ENCODE measurements around the gene CTNNA3. TPM values are rescaled to one million over a fixed set of nuclear protein-coding genes. Genes with fewer than 3 reads are reported as not detected.

Gene CTNNA3
- total RNA-seq, 2 donors from 2014 or later = 20.3 to 23.8 TPM

DNA sequence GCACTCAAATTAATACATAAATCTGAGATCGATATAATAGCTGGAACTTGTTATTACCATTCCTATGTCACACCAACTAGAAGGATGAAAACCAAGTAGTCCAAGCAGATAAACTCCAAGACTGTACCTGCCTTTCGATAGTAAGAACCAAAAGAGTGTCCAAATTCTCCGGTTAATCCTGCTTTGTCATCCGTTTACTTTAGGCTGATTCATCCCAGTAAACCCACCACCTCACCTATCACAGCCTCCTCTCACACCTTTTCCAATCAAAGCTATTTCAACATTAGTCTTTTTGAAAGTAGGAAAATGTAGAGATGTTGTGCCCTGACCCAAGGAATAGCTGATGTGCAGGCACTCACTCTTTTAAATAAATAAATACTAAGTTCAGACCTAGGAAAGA is 177.2 kb downstream of the CTNNA3 start:
- DNase-seq (ENCODE audit: low spot score) = no peak
- Histone ChIP-seq H3K36me3 (no peaks in the 10 kb centered on the region), H3K9me3 (no peaks in the 10 kb centered on the region), H3K4me1 (no peaks in the 10 kb centered on the region), H3K27me3 (no peaks in the 10 kb centered on the region), H3K4me3 (no peak overlapping the region), H3K27ac (no peak overlapping the region)
- TF ChIP-seq, protein P1, sequence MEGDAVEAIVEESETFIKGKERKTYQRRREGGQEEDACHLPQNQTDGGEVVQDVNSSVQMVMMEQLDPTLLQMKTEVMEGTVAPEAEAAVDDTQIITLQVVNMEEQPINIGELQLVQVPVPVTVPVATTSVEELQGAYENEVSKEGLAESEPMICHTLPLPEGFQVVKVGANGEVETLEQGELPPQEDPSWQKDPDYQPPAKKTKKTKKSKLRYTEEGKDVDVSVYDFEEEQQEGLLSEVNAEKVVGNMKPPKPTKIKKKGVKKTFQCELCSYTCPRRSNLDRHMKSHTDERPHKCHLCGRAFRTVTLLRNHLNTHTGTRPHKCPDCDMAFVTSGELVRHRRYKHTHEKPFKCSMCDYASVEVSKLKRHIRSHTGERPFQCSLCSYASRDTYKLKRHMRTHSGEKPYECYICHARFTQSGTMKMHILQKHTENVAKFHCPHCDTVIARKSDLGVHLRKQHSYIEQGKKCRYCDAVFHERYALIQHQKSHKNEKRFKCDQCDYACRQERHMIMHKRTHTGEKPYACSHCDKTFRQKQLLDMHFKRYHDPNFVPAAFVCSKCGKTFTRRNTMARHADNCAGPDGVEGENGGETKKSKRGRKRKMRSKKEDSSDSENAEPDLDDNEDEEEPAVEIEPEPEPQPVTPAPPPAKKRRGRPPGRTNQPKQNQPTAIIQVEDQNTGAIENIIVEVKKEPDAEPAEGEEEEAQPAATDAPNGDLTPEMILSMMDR (IDR thresholded peaks at IDR 0.05) = no peak

DNA sequence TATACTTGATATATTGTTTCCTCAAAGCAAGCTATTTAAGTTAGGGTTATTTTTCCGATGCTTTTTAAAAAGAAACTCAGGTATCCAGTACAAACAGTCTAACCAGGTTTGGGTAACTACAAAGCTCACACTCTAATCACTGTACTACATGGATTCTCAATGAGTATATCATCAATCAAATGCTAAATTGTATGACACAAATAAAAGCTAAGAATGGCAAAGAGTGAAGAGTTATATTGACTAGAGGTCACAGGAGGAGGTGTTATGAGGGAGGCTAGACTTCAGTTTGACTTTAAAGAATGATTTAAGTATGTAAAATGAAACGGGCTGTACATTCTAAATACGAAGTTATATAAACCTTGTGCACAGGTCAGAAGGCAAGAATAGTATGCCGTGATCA is 178.0 kb downstream of the CTNNA3 start:
- DNase-seq (ENCODE audit: low spot score) = no peak
- H3K4me3 ChIP-seq = no peak overlapping the region
- TF ChIP-seq, protein P1 (IDR thresholded peaks at IDR 0.05) = no peak

DNA sequence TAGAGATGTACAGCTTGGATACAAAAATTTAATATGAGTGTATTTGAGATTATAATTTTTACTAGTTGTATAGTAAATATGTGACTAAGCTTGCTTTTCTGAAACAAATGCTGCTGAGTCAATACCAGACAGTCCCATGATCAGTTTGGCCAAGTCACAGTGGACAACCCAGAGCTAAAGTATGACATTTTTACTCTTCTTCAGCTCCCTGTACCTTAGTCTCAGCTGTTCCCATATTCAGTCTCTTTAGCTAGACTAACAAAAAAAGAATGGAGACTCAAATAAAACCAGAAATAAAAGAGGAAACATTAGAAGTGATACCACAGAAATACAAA is 189.3 kb downstream of the CTNNA3 start:
- Histone ChIP-seq H3K36me3 (no peaks in the 10 kb centered on the region), H3K27me3 (no peaks in the 10 kb centered on the region), H3K27ac (no peak overlapping the region), H3K4me1 (peaks cover 0 to 6% of the 10 kb centered on the region in 2 donors), H3K4me3 (no peak overlapping the region), H3K9me3 (no peaks in the 10 kb centered on the region)
- TF ChIP-seq, protein P1 (IDR thresholded peaks at IDR 0.05) = no peak
- no peak for DNase-seq (ENCODE audit: low spot score)

More for the DNA sequence above, 178.0 kb downstream of the CTNNA3 start:
- no peaks in the 10 kb centered on the region for H3K4me1 ChIP-seq
- H3K27ac ChIP-seq = no peak overlapping the region
- H3K27me3 ChIP-seq = no peaks in the 10 kb centered on the region
- no peaks in the 10 kb centered on the region for H3K9me3 ChIP-seq
- no peaks in the 10 kb centered on the region for H3K36me3 ChIP-seq

DNA sequence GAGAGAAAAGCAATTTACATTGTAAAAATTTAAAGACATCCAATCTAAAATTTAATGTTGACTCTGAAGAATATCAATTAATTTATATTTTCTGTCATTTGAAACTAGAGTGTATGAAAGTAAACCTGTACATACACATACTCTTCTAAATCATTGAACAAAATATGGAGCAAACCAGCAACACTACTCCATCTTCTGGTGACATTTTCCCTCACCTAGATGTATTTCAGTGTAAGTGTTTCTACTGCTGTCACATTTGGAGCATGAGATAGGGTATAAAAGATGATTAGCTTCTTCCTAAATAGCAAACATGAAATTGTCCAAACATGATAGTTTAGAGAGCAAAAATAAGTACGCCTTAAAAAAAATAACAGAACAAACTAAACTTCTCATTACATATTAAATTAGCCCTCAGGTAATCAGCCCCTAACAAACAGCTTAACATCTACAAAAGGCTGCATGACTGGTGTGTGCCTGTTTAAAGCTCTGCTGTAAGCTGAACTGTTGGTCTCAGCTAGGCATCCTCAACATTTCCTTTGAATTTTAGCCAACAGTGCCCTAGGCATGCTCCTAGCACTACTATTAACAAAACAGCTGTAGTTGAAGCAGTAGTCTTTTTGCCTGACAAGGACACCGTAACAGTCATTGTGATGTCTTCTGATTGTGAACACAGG is 189.8 kb downstream of the CTNNA3 start:
- TF ChIP-seq, protein P1 (IDR thresholded peaks at IDR 0.05) = peak in 1 of 2 donors; percentile 23
- no peaks in the 10 kb centered on the region for H3K9me3 ChIP-seq
- H3K27ac ChIP-seq = no peak overlapping the region
- H3K36me3 ChIP-seq = no peaks in the 10 kb centered on the region
- no peaks in the 10 kb centered on the region for H3K27me3 ChIP-seq
- H3K4me3 ChIP-seq = no peak overlapping the region
- no peak for DNase-seq (ENCODE audit: low spot score)
- peaks cover 0 to 6% of the 10 kb centered on the region in 2 donors for H3K4me1 ChIP-seq

DNA sequence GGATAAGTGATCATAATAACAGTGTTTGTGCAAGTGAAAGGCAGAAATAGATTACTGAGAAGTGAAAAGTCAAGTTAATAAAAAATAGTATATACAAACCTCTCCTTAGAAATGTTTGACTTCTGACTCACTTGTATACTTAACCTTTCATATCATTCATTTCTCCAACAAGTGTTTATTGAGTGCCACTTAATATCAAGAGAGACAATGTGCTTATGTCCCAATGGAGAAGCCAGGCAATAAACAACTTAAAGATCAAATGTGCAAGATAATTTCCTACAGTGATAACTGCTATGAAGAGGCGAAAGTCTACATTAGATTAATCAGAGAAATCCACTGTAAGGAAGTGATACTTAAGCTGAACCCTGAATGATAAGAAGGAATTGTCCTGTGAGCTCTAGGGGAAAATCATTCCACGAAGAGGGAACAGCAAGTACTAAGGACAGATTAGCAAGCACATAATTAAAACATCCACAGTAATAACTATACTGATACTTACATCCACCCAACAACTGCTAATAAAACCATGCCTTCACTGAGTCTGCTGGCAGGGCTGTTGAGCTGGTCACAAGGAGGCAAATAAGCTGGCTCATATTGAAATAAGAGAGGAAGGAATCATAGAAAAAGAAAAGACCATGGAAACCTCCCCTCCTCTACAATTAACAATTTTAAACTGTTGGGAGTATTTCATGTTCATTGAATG is 203.5 kb downstream of the CTNNA3 start:
- TF ChIP-seq, protein P1 (IDR thresholded peaks at IDR 0.05) = no peak
- no peaks in the 10 kb centered on the region for H3K36me3 ChIP-seq
- H3K27ac ChIP-seq = no peak overlapping the region
- H3K4me3 ChIP-seq = no peak overlapping the region
- H3K27me3 ChIP-seq = no peaks in the 10 kb centered on the region
- no peaks in the 10 kb centered on the region for H3K9me3 ChIP-seq
- H3K4me1 ChIP-seq = no peaks in the 10 kb centered on the region
- no peak for DNase-seq (ENCODE audit: low spot score)

All from right atrium auricular region (tissue), 2 donors.